Mesodermal cell (in vitro differentiated cells): ENCODE measurements around the gene LY6G5B. TPM values are rescaled to one million over a fixed set of nuclear protein-coding genes. Genes with fewer than 3 reads are reported as not detected.

Experiments used
- H3K27ac ChIP-seq: 2 replicates; pipeline ENCODE4 v1.7.0; 2013; ENCODE audit warnings: mild to moderate bottlenecking, low read depth, low read length, moderate library complexity; ENCODE audit not compliant: severe bottlenecking
- H3K36me3 ChIP-seq: 2 replicates; pipeline ENCODE4 v1.7.1; 2013; ENCODE audit warnings: mild to moderate bottlenecking, low read length, moderate library complexity; ENCODE audit not compliant: control insufficient read depth, insufficient read depth
- H3K4me1 ChIP-seq: one replicate; pipeline ENCODE4 v1.7.1; 2013; ENCODE audit warnings: mild to moderate bottlenecking, low read length; ENCODE audit not compliant: insufficient read depth, control insufficient read depth, poor library complexity, severe bottlenecking
- H3K4me3 ChIP-seq: 2 replicates; pipeline ENCODE4 v1.7.0; 2013; ENCODE audit warnings: low read length, control low read depth, mild to moderate bottlenecking; ENCODE audit not compliant: insufficient read depth, poor library complexity, severe bottlenecking; ENCODE audit errors: extremely low read depth
- H3K9me3 ChIP-seq: 2 replicates; pipeline ENCODE4 v1.7.1; 2013; ENCODE audit warnings: mild to moderate bottlenecking, low read length, moderate library complexity; ENCODE audit not compliant: control insufficient read depth
- WGBS, 2 experiments: methylation state at CpG; one replicate each; pipeline ENCODE4 v1.1.5; 2013; ENCODE audit warnings: missing lambda C conversion rate in 2 of 2; ENCODE audit not compliant: insufficient coverage in 2 of 2; 5-methylcytosine and 5-hydroxymethylcytosine counted together
- polyA plus RNA-seq, 2 experiments: library from polyadenylated mRNA; stranded (reverse); fragments of 50-300 nt; gene quantifications; one replicate each; pipeline ENCODE4 v1.2.3, GENCODE V29; 2013

Gene LY6G5B, protein sequence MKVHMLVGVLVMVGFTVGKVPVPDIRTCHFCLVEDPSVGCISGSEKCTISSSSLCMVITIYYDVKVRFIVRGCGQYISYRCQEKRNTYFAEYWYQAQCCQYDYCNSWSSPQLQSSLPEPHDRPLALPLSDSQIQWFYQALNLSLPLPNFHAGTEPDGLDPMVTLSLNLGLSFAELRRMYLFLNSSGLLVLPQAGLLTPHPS
- 12.6 TPM for polyA plus RNA-seq (2013, experiment 1 of 2)
- 11.7 TPM for polyA plus RNA-seq (2013, experiment 2 of 2)

DNA sequence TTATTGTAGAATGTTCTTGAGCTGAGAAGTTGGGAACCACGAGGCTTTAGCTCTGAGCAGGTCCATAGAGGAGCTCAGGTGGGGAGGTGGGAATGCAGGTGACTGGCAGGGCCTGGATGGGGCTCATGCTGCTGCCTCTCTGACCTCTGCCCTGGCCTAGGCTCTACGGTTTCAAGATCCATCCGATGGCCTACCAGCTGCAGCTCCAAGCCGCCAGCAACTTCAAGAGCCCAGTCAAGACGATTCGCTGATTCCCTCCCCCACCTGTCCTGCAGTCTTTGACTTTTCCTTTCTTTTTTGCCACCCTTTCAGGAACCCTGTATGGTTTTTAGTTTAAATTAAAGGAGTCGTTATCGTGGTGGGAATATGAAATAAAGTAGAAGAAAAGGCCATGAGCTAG, at the start of gene LY6G5B:
TSS of gene LY6G5B (plus strand) at position 301 of the 400 bp plus-strand sequence. CDS start 975 bp downstream, outside the sequence.
- Histone ChIP-seq H3K9me3 (no peaks in the 10 kb centered on the region), H3K4me3 (no peak within 1 kb of the TSS), H3K36me3 (peaks cover 68% of the 10 kb centered on the region), H3K4me1 (peaks cover 4% of the 10 kb centered on the region), H3K27ac (no peak within 1 kb of the TSS)
- 90 to 100% methylated on average over 2 to 6 of the region's 8 CpGs for WGBS, 2 experiments

DNA sequence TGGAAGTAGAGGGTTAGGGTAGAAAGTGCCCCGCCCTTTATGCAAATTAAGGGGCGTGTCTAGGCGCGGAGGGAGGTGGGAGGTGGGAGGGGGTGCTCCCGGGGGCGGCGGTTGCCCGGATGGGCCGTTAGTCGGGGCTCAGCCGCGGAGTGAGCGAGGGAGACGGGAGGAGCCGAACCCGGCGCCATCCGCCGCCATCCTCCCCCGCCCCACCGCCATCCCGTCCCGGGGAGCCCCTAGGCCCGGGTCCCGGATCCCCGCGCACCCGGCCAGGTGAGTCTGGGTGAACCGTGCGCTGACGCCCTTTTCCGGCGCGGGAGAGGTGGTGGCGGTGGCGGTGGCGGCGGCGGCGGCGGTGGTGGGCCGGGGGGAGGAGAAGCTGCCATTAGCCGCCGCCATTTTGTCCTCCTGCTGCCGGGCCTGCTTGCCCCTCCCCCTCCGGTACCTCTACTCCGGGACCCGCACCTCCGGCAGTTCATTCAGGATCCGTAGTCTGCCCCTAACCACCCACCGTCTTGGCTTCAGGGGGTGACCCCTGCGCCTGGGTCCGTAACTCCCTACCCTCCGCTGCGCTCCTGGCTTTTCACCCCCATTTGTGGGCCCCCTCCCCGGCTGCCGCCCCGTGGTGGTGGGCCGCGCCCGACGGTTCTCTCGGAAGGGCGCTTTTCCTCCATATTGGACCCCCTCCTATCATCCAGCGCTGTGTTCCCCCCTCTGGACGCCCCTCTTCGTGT, 49.0 kb upstream of the LY6G5B start, which contains the start of gene PRRC2A:
TSS of gene PRRC2A (plus strand) at position 130 of the 734 bp plus-strand sequence. CDS start 2,075 bp downstream, outside the sequence.
- WGBS, 2 experiments = 0% methylated on average over 18 to 31 of the region's 67 CpGs
- H3K27ac ChIP-seq = peak within 1 kb of the TSS; percentile 99
- H3K36me3 ChIP-seq = peaks cover 40% of the 10 kb centered on the region
- peaks cover 13% of the 10 kb centered on the region for H3K4me1 ChIP-seq
- H3K9me3 ChIP-seq = no peaks in the 10 kb centered on the region
- H3K4me3 ChIP-seq = peak within 1 kb of the TSS; percentile 90

DNA sequence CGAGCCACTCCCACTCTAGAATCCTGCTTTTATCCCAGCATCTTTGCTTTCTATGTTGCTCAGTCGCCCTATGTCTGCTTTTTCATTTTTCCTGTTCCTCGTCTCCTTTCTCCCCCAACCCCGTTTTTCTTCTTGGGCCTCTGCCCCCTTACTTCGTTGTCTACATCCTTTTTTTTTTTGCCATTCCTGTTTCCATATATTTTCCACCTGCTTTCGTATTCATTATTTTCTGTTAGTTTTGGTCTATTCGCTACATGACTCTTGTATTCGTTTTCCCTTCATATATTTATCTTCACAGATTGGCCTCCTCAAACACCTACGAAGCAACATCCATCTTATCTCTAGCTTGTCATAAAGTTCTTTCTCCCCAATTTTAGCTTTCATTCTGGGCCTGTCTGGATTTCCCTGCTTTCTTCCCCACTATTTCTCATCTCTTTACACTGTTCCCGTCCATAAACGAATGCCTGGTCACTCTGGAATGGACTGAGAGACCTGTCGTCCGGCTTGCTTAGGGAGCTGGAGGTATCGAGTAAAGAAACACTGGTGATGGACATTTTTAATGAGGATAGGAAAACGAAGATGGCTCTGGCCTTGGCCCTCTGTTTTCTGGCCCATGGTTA, 48.3 kb upstream of the LY6G5B start:
- peaks cover 47% of the 10 kb centered on the region for H3K36me3 ChIP-seq
- WGBS, 2 experiments = 2 to 6% methylated on average over 11 to 14 of the region's 15 CpGs

DNA sequence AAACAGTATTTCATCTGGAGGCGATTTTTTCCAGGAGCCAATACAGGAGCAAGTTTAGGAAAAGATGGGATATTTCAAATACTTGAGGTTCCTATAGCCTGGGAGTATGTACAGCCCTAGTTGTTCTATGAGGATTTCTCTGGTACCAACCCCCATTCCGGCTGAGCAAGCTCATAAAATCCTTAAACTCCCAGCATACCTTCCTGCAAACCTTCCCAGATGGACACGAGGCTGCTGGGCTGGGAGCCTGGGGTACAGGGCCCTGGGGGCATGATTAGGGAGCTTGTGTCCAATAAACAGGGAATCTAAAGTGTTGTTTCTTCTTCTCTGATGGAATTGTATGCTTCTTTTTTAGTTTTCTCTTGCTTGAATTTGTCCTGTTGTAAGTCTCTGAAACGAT, 47.8 kb upstream of the LY6G5B start:
- H3K36me3 ChIP-seq = peaks cover 52% of the 10 kb centered on the region
- no peaks in the 10 kb centered on the region for H3K9me3 ChIP-seq
- WGBS, 2 experiments = 63 to 64% methylated on average over 1 to 2 of the region's 4 CpGs
- H3K4me3 ChIP-seq = peak overlapping the region; percentile 90
- H3K4me1 ChIP-seq = peaks cover 13% of the 10 kb centered on the region
- H3K27ac ChIP-seq = no peak overlapping the region

More for the DNA sequence above, 48.3 kb upstream of the LY6G5B start:
- H3K4me3 ChIP-seq = peak overlapping the region; percentile 90
- H3K27ac ChIP-seq = peak overlapping the region; percentile 99
- H3K4me1 ChIP-seq = peaks cover 13% of the 10 kb centered on the region
- H3K9me3 ChIP-seq = no peaks in the 10 kb centered on the region

DNA sequence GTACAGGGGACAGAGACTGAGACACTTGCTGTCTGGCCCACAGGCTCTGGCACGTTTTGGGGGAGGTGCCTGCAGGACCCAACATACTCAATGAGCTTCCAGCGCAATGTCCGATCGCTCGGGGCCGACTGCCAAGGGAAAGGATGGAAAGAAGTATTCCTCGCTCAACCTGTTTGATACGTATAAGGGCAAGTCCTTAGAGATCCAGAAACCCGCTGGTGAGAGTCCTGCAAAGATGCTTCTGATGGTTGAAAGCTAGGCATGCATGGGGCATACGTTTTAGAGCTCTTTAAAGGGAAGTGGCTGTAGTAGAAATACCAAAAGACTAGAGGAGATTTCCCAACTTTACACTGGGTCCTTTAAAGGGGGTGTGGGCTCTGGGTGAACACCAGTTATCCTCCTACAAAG, 47.1 kb upstream of the LY6G5B start:
- peaks cover 59% of the 10 kb centered on the region for H3K36me3 ChIP-seq
- no peaks in the 10 kb centered on the region for H3K9me3 ChIP-seq
- H3K4me1 ChIP-seq = peaks cover 13% of the 10 kb centered on the region
- peak overlapping the region; percentile 90 for H3K4me3 ChIP-seq
- H3K27ac ChIP-seq = no peak overlapping the region
- WGBS, 2 experiments = 93 to 94% methylated on average over 10 of the region's 10 CpGs

DNA sequence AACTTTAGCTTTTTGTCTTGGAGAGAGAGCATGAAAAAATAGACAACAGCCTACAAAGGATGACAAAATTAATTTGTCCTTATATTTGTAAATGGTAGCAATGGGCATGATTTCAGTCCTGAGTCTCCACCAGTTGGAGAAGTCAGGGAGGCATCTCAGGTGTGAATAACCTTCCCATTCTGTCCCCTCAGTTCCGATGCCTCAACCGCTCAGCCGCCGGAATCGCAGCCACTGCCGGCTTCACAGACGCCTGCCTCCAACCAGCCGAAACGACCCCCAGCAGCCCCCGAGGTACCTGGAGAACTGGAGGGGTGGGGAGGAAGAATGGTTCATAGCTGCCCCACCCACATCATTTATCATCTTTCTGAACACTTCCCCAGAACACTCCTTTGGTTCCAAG, 45.7 kb upstream of the LY6G5B start:
- Histone ChIP-seq H3K36me3 (peaks cover 73% of the 10 kb centered on the region), H3K9me3 (no peaks in the 10 kb centered on the region), H3K4me3 (no peak overlapping the region), H3K27ac (no peak overlapping the region), H3K4me1 (peaks cover 13% of the 10 kb centered on the region)
- WGBS, 2 experiments = 100% methylated on average over 6 of the region's 10 CpGs

DNA sequence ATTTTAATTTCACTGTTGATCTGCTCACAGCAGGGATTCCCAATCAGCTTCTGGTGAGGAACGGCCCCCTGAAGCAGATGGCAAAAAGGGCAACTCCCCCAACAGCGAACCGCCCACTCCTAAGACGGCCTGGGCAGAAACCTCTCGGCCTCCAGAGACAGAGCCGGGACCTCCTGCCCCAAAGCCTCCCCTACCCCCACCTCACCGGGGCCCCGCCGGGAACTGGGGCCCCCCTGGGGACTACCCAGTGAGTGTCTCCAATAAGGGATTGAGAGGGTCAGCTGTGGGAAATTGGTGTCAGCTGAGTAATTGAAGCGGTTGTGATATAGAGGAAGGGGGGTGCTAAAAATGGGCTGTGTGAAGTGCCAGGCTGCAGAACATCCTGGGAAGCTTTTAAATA, 42.8 kb upstream of the LY6G5B start:
- no peaks in the 10 kb centered on the region for H3K9me3 ChIP-seq
- WGBS, 2 experiments = 95 to 100% methylated on average over 4 of the region's 10 CpGs
- peaks cover 10% of the 10 kb centered on the region for H3K4me1 ChIP-seq
- H3K36me3 ChIP-seq = peaks cover 100% of the 10 kb centered on the region
- H3K27ac ChIP-seq = no peak overlapping the region
- no peak overlapping the region for H3K4me3 ChIP-seq

DNA sequence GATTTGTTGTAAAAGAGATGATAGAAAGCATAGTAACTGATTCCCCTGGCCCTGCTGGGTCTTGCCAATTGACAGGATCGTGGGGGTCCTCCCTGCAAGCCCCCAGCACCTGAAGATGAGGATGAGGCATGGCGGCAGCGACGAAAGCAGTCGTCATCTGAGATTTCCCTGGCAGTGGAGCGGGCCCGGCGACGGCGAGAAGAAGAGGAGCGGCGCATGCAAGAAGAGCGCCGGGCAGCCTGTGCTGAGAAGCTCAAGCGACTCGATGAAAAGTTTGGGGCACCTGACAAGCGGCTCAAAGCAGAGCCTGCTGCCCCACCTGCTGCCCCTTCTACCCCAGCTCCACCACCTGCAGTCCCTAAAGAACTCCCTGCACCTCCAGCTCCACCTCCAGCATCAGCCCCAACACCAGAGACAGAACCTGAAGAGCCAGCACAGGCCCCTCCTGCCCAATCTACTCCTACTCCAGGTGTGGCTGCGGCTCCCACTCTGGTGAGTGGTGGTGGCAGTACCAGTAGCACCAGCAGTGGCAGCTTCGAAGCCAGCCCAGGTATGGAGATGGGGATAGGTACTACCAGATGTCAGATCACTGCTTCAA, 42.0 kb upstream of the LY6G5B start:
- Histone ChIP-seq H3K27ac (no peak overlapping the region), H3K4me1 (peaks cover 2% of the 10 kb centered on the region), H3K4me3 (no peak overlapping the region), H3K9me3 (no peaks in the 10 kb centered on the region), H3K36me3 (peaks cover 100% of the 10 kb centered on the region)
- WGBS, 2 experiments = 96 to 100% methylated on average over 14 to 19 of the region's 19 CpGs

DNA sequence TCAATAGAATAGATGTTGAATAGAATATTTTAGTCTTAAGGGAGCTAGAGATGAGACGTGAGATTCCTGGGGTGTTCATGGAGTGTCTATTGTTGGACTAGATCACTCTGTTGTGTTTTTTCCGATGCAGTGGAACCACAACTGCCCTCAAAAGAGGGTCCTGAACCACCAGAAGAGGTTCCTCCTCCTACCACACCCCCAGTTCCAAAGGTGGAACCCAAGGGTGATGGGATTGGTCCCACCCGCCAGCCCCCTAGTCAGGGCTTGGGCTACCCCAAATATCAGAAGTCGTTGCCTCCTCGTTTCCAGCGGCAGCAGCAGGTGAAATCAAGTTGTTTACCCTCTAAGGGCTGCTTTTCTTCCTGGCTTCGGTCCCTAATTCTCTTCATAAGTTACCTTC, 40.8 kb upstream of the LY6G5B start:
- Histone ChIP-seq H3K4me1 (no peaks in the 10 kb centered on the region), H3K4me3 (no peak overlapping the region), H3K9me3 (no peaks in the 10 kb centered on the region), H3K27ac (no peak overlapping the region), H3K36me3 (peaks cover 100% of the 10 kb centered on the region)
- WGBS, 2 experiments = 98 to 100% methylated on average over 5 to 7 of the region's 7 CpGs

DNA sequence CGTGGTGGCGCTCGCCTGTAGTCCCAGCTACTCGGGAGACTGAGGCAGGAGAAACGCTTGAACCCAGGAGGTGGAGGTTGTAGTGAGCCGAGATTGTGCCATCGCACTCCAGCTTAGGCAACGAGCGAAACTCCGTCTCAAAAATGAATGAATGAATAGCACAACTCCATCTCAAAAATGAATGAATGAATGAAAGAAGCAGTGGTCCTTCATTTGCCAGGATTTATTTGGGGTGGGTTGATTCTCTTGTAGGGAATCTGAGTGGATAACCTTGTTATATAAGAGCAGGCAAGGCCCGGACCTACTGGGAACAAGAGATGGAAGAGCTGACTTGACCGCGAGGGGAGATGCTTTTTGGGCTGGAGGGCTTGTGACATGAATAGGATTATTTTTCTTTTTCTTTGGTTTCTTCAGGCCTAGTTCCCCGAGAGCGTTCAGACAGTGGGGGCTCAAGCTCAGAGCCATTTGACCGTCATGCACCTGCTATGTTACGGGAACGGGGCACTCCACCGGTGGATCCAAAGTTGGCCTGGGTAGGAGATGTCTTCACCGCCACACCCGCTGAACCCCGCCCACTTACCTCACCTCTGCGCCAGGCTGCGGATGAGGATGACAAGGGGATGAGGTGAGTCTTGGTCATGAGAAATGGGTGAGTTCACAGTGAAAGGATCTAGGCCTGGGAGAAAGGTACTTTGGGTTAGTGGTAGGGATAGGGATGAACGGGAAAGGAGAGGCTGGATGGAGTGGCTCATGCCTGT, 39.4 kb upstream of the LY6G5B start:
- Histone ChIP-seq H3K4me3 (no peak overlapping the region), H3K36me3 (peaks cover 100% of the 10 kb centered on the region)
- WGBS, 2 experiments = 93 to 95% methylated on average over 17 to 20 of the region's 25 CpGs

More for the DNA sequence above, 39.4 kb upstream of the LY6G5B start:
- no peaks in the 10 kb centered on the region for H3K9me3 ChIP-seq
- no peak overlapping the region for H3K27ac ChIP-seq
- no peaks in the 10 kb centered on the region for H3K4me1 ChIP-seq
